Skin of body (tissue), 2 donors: ENCODE data around the gene GRAMD1A. TPM values are rescaled to one million over a fixed set of nuclear protein-coding genes. Genes with fewer than 3 reads are reported as not detected.
"Not testable (repeated sequence)": the region's sequence is repeated elsewhere in the genome, so short reads cannot be mapped to it uniquely, and the experiment has no call there.

Experiments
- DNase-seq: peaks from one replicate; lab custom pipeline; 2025; lab: John Stamatoyannopoulos, UW
- total RNA-seq: library from RNA; depleted of rRNA; stranded (reverse); fragments of >200 nt; gene quantifications from one replicate; pipeline ENCODE4 v1.2.3, GENCODE V29; 2014

The GRAMD1A gene
- total RNA-seq, 1 donor from 2014 or later: 32.7 TPM

DNA sequence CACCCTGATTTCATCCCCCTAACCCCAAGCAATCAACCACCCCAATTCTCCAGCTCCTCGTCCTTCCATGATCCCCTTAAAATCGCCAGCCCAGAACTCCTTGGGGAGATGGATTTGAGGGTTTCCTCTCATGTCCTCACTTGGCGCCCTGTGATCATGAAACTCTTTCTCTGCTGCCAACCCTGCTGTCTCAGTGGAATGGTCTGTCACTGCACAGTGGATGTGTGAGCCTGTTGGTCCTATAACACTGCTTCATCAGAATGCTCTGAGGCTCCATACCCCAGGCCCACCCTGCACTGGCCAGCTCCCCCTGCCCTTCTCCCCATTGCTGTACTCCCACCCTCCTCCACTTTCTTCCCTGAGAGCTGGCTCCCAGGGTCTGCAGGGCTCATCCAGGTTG lies 23.5 kb upstream of the GRAMD1A start:
- DNase-seq: no peak

DNA sequence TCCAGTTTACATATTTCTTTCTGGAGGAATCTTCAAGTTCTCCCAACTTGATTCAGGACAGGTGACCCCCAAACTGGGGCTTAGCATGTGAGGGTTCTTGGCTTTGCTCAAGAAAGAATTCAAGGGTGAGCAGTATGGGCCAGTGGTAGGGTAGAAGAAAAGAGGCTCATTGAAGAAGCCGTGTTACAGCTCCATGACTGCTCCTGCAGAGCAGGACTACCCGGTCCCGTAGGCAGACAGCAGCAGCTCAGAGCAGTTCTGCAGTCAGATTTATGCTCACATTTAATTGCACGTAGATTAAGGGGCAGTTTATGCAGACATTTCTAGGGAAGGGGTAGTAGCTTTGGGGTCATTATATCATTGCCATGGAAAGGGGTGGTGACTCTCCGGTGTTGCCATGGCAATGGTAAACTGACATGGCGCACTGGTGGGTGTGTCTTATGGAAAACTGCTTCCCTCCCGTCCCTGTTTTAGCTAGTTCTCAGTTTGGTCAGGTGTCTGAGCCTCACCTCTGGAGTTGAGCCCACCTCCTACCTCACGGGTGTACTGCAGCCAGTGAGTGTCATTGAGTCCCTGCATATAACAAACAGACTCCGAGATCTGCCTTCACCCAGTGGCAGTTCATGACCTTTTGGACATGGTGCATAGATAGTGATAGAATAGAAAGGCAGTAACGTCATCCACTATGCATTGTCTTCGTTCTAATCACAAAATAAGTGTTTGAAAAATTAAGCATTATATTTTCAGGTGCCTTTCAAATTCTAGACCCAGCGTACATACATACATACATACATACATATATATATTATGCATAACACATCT lies 20.1 kb upstream of the GRAMD1A start:
- no peak for DNase-seq

DNA sequence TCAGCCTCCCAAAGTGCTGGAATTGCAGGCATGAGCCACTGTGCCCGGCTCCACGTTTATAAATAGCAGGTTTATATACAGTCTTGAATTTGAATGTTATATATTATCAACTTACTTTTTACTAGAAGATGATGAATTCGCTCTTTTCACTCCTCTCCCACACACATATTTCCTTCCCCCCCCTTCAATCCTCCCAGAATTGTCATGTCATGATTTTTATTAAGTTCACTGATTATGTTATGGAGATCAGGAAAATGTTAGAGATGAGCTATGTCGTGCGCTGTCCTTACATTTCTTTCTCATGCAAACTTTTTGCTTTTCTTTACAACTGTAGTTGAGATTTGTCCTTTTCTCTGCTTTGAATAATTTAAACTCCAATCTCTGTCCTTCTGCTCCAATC lies 17.8 kb upstream of the GRAMD1A start:
- no peak for DNase-seq

DNA sequence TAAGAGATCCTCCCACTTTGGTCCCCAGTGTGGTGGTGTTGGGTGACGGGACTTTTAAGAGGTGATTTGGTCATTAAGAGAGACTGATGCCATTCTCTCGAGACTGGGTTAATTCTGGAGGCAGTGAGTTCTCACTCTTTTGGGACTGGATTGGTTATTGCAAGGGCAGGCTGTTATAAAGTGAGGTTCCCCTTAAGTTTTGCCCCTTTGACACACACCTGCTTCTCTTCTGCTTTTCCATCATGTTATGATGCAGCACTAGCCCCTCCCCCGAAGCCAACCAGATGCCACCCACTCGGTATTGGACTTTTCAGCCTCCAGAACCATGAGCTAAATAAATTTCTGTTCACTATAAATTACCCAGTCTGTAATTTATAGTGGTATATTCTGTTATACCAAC lies 16.3 kb upstream of the GRAMD1A start:
- no peak for DNase-seq

DNA sequence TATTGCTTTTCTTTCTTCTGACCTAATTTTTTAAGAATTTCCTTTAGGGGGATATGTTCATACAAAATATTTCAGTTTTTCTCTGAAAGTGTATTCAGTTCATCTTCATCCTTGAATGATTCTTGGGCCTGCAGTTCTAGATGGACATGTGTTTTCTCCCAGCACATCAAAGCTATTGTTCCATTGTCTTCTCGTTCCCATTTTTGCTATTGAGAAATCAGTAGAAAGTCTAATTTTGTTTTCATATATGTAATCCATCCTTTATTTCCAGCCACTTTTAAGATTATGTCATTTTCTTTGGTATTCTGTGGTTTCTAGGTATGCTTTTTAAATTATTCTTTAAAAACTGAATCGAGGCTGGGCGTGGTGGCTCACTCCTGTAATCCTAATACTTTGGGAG lies 15.8 kb upstream of the GRAMD1A start:
- DNase-seq: no peak

DNA sequence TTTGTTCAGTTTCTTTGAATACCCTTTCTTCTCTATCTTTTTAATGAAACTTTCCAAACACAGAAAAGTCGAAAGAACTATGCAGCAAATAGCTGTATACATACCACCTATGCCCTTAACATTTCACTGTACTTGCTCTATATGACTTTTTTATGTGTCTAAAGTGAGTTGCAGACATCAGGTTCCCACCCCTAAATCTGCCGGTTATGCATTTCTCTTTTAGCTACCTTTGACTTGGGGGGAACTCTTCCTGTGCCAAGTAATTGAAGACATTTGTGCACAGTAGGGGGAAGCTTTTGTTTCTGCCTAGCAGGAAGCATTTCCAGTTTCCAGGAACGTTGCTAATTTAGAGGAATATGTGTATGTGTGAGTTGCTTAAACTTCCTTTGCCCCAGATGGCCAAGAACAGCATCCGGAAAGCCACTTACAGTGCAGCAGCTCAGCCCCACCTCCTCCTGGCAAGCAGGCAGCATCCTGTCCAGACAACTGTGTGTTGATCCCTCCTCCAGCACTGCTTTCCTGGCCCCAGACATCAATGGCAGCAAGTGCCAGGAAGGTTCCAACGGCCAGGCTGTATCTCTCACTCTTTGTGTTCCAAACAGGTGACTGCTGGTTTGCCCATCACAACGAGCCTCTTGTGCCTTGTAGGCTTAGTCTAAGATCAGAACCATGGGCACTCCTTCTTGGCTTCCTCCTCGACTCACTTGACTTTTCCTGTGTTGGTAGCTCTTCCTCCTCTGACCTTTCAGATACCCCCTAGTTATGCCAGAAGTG lies 14.7 kb upstream of the GRAMD1A start:
- DNase-seq: peak; percentile 40

DNA sequence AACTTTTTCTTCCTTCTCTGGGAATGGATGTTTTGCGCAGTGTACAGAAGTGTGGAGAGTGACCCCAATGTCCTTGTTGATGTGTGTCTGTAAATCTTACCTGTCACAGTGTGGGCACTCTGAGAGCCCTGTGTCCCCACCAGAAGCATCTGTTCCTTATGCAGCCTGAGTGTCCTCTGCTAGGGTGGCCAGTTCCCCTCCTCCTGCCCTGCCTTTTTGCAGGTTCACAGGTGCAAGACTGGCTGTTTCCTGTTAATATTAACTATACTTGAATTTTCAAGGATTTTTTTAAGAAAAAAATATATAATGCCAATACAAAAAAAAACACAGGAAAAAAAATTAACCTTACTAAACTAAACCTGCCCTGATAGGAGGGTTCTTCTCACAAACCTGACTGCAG lies 12.0 kb upstream of the GRAMD1A start:
- no peak for DNase-seq

DNA sequence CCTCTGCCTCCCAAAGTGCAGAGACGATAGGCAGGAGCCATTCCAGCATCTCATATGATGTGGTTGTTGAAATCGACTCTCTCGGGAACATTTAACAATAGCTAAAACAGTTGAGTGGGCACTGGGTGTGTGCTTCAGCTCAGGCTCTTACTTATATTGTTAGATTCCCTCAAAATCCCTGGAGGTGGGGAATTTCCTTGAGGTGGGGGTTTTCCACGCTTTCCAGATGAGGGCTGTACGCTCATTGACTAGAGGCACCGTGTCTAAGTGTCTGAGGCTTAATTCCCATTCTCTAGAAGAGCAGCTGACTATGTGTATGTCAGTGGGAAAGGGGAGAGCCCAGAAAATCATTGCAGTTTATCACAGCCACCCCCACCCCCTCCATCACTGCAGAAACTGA lies 10.8 kb upstream of the GRAMD1A start:
- no peak for DNase-seq

DNA sequence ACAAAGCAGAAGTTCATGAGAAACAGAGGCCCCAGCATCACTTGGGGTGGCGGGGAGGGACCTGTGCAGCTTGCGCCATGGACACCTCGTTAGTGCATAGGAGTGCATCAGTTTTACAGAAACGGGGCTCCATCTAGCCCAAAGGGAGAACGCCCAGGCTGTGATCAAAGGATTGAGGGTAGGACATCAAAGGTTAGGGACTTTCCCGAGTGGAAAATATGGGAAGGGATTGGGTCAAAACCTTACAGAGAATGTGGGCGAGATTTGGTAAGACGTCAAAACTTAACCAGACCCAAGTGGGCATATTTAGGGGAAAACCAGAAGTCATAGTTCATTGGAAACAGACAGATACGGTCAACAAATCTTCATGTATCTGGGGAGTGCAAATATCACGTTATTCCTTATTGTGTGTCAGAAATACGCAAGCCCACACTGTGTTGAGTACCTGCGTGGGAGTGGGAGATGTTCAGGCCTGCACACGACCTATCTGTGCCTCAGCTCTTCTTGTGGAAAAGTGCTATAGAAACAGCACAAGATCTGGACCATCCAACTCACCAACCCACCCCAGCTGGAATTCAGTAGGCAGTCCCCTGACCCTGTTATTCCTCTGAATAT lies 9.4 kb upstream of the GRAMD1A start:
- no peak for DNase-seq

DNA sequence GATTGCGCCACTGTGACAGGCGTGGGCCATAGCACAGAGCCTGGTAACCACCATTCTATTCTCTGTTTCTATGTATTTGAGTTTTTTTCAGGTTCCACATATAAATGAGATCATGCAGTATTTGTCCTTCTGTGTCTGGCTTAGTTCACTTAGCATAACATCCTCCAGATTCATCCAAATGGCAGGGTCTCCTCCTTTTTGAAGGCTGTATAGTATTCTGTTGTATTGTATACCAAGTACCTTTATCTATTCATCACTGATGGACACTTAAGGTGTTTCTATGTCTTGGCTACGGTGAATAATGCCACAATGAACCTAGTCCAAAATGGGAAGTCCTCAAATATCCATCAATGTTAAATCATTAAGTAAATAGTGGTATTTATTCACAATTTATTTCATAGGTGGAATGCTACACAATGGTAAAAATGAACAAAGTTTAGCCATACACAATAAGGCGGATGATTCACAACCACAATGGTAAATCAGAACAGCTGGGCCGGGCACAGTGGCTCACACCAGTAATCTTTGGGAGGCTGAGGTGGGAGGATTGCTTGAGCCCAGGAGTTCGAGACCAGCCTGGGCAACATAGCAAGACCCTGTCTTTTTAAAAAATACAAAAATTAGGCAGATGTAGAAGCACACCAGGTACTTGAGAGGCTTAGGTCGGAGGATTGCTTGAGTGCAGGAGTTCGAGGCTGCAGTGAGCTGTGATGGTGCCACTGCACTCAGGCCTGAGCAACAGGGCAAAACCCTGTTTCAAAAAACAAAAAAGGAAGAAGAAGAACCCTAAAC lies 8.4 kb upstream of the GRAMD1A start:
- DNase-seq: no peak

DNA sequence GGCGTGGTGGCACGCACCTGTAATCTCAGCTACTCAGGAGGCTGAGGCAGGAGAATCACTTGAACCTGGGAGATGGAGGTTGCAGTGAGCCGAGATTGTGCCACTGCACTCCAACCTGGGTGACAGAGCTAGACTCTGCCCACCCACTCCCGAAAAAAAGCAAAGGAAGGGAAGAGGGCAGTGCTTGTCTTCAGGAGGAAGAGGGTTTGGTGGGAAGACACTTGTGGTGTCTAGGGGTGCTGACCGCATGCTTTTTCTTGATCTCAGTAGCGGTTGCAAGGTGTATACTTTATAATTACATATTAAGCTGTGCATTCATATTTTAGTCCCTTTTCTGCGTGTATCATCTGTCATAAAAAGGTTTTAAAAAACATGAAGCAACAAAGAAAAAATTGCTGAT lies 7.5 kb upstream of the GRAMD1A start:
- DNase-seq: not testable (repeated sequence)

DNA sequence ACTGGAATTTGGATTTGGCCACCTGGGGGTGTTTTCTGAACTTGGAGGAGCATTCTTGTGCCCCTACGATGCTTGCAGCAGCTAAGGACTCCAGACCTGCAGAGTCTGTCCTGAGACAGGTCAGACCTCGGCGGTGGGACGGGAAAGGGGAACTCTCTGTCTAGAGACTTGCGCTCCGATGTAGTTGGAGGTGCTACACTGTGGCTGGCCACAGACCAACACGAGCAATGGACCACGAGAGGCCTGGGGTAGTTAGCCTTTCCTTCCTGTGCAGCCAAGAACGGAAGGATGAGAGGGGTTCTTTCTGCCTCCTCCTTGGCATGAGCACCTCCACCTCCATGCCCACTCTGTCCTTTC lies 5.9 kb upstream of the GRAMD1A start:
- no peak for DNase-seq

DNA sequence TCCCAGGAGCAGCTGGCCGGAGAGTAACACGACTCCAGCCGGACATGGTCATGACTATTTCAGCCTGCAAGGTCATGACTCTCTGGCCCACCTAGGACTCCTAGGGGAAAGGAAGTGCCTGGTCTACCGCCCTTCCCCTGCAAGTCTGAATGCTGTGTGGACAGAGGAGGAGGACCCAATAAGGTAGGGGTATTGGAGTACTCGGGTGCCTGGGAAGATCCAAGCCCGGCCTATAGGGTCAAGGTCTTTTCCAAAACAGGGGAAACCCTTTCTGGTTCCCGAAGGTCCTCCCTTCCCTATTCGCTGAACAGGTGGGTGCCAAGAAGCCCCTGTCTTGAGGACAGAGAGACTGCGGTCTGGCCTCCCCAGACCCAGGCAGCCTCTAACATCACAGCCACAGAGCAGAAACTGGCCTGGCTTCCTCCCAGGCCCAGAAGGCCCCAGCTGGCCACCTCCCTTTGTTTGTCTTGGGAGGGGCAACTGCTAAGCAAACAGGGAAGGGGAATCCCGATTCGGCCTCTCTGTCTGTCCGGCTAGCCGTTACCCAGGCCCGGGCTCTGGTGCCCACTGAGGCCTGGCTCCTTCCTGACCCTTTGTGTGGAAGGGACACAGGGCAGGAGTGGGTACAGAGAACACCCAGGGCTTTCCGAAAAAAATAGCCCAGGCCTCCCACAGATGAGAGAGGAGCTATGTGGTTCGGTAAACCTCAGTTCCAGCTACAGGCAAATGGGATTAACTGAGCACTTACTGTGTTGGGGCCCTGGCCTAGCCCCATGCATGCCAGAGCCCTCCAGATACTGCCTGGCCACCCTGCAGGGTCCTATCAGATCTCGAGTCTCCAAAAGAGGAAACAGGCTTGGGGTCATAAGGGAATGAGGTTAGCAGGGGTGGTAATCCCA lies 5.2 kb upstream of the GRAMD1A start:
- DNase-seq: no peak

DNA sequence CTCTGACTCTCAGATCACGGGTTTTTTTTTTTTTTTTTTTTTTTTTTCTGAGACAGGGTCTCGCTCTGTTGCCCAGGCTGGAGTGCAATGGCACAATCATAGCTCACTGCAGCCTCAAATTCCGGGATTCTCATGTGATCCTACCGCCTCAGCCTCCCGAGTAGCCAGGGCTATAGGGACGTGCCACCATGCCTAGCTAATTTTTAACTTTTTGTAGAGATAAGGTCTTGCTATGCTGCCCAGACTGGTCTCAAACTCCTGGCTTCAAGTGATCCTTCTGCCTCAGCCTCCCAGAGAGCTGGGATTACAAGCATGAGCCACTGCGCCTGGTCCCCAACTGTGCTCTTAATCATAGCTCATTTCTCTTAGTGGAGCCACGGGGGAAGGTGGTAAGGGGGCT lies 4.6 kb upstream of the GRAMD1A start:
- no peak for DNase-seq

DNA sequence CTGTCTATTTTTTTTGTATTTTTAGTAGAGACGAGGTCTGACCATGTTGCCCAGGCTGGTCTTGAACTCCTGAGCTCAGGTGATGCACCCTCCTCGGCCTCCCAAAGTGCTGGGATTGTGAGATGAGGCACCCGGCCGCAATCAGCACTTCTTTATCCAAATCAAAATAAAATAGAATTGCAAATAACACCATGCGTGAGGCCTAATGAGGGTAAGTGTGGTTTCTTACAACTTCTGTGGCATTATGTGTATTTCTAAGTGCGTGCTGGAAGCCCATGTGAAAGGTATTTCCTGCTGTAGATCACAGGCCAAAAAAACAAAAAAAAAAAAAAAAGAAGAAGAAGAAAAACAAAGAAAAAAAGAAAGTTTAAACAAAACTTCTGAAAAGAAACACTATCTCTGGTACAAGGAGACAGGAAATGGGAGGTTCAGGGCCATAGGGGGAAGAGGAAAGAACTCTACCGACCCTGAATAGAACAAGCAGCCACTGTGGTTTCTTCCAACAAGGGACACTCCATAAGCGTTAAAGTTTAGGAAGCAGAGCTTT lies 3.0 kb upstream of the GRAMD1A start:
- no peak for DNase-seq

DNA sequence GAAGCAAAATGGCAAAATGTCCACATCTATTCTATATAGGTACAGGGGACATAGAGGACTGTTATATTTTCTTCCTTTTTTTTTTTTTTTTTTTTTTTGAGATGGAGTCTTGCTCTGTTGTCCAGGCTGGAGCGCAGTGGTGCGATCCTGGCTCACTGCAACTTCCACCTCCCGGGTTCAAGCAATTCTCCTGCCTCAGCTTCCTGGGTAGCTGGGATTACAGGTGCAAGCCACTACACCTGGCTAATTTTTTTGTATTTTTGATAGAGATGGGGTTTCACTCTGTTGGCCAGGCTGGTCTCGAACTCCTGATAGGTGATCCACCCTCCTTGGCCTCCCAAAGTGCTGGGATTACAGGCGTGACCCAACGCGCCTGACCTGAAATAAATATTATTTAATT lies 1.9 kb upstream of the GRAMD1A start:
- not testable (repeated sequence) for DNase-seq

DNA sequence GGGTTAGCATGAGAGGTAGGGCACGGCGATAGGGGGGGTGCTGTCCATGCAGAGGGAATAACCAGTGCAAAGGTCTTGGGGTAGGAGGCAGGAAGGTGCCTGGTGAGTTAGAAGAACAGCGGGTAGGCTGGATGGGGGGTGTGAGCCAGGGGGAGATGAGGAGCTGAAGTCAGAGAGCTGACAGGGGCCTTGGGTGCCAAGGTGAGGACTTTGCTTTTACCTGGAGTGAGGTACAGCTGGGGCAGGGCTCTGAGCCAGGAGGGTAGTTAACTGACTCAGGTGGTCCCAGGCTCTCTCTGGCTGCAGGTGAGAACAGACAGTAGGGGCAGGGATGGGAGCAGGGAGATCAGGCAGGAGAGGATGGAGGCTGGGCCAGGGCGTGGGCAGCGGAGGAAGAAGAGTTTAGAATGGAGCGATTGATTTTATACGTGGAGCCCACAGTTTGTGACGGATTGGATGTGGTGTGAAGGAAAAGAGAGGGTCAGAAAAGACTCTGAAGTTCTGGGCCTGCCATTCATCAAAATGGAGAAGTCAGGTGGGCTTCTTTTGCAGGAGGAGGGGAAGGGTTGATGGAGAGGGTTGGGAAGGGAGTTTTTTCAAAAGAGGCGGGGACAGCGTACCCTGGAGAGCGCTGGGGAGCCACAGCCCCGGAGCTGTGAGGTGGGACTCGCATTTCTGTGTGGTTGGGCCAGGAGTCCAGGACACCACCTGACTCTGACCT lies 1.2 kb upstream of the GRAMD1A start:
- no peak for DNase-seq

DNA sequence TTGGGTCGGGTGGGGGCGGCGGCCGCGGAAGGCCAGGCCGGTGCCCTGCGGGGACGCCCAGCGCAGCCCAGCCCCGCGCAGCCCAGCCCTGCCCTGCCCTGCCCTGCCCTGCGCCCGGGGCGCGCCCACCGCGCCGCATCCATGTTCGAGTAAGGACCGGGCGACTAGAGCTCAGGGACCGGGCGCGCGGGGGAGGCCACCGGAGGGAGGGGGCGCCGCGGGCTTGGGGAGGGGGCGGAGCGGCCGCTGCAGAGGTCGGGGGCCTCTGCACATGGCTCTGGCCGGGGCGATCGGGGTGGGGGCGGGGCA lies 169 bp downstream of the GRAMD1A start:
- no peak for DNase-seq

DNA sequence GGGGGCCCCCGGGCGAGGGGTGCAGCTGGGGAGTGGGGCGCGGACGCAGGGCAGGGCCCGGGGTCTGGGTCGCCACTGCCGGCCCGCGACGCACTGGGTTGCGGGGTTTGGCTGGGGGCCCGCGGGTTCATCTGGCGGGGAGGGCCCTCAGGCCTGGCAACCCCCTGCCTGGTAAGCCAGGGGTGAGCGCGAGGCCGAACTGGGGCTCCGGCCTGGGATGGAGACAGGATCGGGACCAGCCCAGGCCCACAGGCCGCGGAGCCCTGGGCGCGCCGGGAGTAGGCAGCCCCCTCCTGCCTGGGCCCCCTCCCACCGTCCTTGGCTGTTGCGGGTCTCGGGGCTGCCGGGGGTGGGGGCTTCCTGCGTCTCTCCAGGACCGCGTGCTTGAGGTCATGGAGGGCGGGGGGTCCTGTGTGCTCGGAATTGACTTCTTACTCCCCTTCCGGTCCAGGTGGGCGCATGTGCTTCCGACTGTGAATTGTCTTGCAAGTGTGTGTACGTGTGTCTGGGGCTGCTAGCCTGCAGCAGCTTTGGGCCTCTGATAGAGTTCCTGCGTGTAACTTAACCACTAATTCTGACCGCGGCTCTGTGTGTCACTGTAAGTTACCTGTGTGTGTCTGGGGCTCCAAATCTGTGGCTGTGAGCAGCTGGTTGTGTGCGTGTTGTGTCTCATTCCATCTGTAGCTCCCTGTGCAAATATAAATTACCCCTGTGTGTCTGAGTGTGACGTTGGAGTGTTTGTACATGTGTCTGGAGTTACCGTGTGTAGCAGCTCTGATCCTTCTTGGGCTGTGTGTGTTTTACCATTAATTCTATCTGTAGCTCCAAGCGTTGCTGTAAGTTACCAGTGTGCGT lies 751 bp downstream of the GRAMD1A start:
- peak; percentile 45 for DNase-seq
